ENCODE measurements around the gene TCF15. TPM values are rescaled to one million over a fixed set of nuclear protein-coding genes. Genes with fewer than 3 reads are reported as not detected.

Gene TCF15
- total RNA-seq: not detected in 2 replicates

DNA sequence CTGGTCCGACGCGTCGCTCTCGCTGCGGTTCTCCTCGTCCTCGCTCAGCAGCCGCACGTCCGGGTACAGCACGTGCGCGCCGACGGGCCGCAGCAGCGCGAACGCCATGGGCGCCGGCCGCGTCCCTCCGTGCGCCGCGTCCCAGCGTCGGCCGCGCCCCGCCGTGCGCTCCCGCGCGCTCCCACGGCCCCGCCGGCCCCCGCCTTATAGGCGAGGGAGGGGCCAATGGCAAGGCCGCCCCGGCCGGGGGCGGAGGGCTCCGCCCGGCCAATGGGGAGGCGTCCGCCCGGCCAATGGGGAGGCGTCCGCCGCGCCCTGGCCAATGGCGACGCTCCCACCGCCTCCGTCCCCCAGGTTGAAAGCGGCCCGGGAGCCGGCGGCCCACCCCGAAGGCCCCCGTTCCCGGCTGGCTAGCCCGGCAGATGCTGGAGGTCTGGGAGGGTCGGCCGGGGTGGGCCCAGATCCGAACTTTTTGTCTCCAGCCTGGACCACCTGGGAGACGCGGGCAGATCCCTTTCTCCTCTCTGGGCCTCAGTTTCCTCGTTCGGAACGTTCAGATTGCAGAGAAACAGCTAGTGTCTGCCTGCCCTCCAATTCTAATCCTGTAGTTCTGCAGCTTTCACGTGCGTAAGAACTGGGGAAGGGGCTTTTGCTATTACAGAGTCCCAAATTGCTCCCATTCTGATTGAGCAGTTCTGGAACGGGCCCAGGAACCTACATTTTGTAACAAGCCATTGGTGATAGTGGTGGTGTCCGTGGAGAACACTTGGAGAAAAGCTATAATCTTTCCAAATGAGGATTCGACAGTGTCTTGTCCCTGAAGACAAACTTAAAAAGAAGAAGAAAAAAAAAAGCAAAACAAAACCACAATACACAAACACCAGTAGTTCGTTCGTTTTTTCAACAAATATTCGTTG, at the start of gene TCF15:
TCF15 (minus strand) TSS at position 180 of the 917 bp plus-strand sequence; CDS start at position 108, 72 bp downstream.

GRCh38 chr20:653110-653589, 43.0 kb upstream of the TCF15 start, which contains the start of gene SRXN1:
TSS of gene SRXN1 (minus strand) at chr20:653200. CDS start at chr20:653185, 15 bp downstream.

Other genes with a start within 250 kb of the TCF15 start
- gene TRIB3, start 229.5 kb downstream of the TCF15 start, total RNA-seq: 122 and 125 TPM in 2 replicates
- 111 and 128 TPM in 2 replicates for gene RBCK1, start 202.0 kb downstream of the TCF15 start, total RNA-seq
- gene TBC1D20, start 147.8 kb downstream of the TCF15 start, total RNA-seq: 27.7 and 39.9 TPM in 2 replicates
- gene CSNK2A1, start 66.5 kb downstream of the TCF15 start, total RNA-seq: 90.8 and 101 TPM in 2 replicates
- gene SRXN1, start 42.9 kb upstream of the TCF15 start, total RNA-seq: 42.1 and 44.8 TPM in 2 replicates
- gene SCRT2, start 65.5 kb upstream of the TCF15 start, total RNA-seq: not detected in 2 replicates
- gene SLC52A3, start 158.2 kb upstream of the TCF15 start, total RNA-seq: not detected in 2 replicates
- 11.2 and 11.3 TPM in 2 replicates for gene FAM110A, start 223.4 kb upstream of the TCF15 start, total RNA-seq

Measured in myometrial cell (primary cell).